Fibroblast of mammary gland (primary cell): Measurements from ENCODE around the gene EYA2.
A peak's percentile ranks its signal among the peaks of the same experiment; 100 is the strongest.

Experiments
- DNase-seq: peaks from one replicate; pipeline ENCODE4 v3.0.0-alpha.2; 2010; ENCODE audit warnings: low read depth
- H3K4me3 ChIP-seq: 2 replicates; pipeline ENCODE4 v1.5.1; 2011; ENCODE audit warnings: low read depth, mild to moderate bottlenecking, low read length, moderate library complexity; ENCODE audit not compliant: control insufficient read depth
- TF ChIP-seq, protein P1 (sequence below): conservative IDR thresholded peaks from 2 replicates; pipeline ENCODE4 v1.5.1; 2011; ENCODE audit warnings: low read depth, low read length, inconsistent platforms; ENCODE audit not compliant: control insufficient read depth, insufficient read depth

EYA2 gene

GRCh38 chr20:46935394-46936017 is 40.9 kb downstream of the EYA2 start:
- TF ChIP-seq, protein P1, sequence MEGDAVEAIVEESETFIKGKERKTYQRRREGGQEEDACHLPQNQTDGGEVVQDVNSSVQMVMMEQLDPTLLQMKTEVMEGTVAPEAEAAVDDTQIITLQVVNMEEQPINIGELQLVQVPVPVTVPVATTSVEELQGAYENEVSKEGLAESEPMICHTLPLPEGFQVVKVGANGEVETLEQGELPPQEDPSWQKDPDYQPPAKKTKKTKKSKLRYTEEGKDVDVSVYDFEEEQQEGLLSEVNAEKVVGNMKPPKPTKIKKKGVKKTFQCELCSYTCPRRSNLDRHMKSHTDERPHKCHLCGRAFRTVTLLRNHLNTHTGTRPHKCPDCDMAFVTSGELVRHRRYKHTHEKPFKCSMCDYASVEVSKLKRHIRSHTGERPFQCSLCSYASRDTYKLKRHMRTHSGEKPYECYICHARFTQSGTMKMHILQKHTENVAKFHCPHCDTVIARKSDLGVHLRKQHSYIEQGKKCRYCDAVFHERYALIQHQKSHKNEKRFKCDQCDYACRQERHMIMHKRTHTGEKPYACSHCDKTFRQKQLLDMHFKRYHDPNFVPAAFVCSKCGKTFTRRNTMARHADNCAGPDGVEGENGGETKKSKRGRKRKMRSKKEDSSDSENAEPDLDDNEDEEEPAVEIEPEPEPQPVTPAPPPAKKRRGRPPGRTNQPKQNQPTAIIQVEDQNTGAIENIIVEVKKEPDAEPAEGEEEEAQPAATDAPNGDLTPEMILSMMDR, result no peak
- H3K4me3 ChIP-seq, result no peak overlapping the region

DNA sequence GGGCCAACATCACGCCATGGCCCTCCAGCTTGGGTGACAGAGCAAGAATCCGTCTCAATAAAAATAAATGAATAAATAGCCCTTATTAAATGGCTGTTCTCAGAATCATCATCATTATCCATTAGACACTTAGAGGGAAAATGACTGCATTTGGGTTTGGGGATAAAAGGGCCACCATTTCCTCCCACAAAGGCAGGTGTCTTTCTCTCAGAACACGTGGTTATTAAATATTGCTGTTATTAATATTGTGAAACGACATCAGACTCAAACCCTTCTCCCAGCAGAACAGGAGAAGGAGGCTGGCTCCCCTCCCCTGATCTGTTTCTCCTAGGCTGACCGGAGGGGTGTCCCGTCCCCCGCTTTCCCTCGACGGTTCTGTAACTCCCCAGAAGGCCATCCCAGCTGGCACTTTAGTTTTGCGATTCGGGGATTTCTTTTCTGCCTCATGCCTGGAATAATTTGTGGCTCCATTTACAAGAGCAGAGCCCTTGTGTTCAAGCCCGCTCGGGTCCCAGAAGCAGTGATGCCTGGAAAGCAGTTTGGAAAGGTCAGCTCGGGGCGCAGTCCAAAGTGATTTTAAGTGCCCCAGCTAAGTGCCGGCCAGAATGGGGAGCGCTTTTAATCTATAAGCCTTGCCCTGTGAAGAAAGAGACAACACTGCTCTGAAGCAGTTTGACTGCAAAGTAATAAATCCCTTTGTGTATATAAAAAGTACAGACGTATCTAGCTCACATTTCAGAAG is 41.9 kb downstream of the EYA2 start:
- no peak overlapping the region for H3K4me3 ChIP-seq
- TF ChIP-seq, protein P1, result no peak
- no peak for DNase-seq

More at GRCh38 chr20:46935394-46936017, 40.9 kb downstream of the EYA2 start:
- no peak for DNase-seq

- TF ChIP-seq, protein P1, result no peak
- no peak for DNase-seq
- no peak overlapping the region for H3K4me3 ChIP-seq
Measured at GRCh38 chr20:46937157-46937523, 42.5 kb downstream of the EYA2 start.

GRCh38 chr20:46937533-46938226 is 43.0 kb downstream of the EYA2 start:
- no peak overlapping the region for H3K4me3 ChIP-seq

DNA sequence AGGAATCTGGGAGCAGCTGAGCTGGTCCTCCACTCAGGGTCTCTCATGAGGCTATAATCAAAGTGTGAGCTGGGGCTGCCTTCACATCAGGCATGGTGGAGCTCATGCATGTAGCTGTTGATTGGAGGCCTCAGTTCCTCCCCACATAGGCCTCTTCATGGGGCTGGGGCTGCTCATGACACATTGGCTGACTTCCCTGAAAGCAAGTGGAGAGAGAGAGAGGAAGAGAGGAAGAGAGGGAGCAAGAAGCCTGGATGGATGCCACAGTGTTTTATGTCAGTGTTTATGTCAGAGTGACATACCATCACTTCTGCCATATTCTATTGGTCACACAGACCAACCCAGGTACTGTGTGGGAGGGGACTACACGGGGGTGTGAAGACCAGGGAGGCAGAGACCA is 43.8 kb downstream of the EYA2 start:
- no peak overlapping the region for H3K4me3 ChIP-seq
- TF ChIP-seq, protein P1, result no peak
- peak; percentile 22 for DNase-seq

More at GRCh38 chr20:46937533-46938226, 43.0 kb downstream of the EYA2 start:
- TF ChIP-seq, protein P1, result no peak
- no peak for DNase-seq

DNA sequence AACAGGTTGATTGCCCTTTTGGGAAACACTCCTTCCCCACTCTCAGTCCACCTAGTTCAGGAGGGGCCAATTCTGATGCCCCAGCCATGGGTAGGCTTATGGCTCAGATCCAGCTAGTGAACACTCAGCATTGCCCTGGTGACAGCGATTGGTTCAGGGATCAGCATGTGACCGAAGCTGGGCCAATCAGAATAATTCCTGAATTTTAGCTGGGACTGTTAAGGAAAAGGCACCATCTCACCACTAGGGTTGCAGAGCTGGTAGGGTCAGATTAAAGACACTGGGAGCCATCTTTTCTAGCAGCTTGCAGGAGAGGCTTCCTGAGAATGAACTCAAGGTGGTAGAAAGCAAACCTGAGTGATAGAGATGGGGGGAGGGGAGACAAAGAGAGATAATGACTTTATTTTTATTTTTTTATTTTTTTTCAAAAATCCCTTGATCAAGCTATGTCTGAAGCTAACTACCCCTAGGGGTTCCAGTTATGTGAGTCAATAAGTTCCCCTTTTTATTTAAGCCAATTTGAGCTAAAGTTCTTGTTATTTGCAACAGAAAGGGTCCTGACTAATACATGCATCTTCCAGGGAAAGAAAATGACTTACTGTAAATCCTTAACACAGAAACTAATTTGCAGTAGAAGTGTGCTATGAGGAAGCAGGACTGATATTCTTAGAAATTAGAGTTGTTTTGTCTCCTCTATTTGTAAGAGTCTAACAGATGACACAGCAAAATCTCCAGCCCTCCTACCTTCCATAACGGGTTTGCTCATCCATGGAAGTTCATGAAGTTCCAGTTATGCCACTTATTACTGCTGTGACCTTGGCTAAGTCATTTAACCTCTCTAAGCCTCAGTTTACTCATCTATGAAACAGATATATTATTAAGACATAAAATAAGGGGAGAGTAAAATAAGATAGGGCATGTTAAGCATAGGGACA is 44.7 kb downstream of the EYA2 start:
- peak; percentile 43 for DNase-seq
- no peak overlapping the region for H3K4me3 ChIP-seq
- TF ChIP-seq, protein P1, result peak; percentile 18
